Upper lobe of left lung (tissue), 4 donors: ENCODE data around the gene NUDT2.

Source experiments
- POLR2A ChIP-seq, 4 donors: fragments of 450-650 bp; IDR thresholded peaks; one replicate each; pipeline ENCODE4 v1.5.1; 2016 to 2017; ENCODE audit warnings: antibody characterized with exemption in 4 of 4, mild to moderate bottlenecking in 2 of 4
- POLR2AphosphoS5 ChIP-seq, 2 donors: sonication (generic); formaldehyde crosslinking; IDR thresholded peaks; one replicate each; pipeline ENCODE4 v1.5.1; 2017; ENCODE audit warnings: antibody characterized with exemption in 2 of 2
- TF ChIP-seq, protein P1 (sequence below), 6 experiments: fragments of 450-650 bp in 4 of 6; fragments of 200-600 bp in 2 of 6; sonication (generic) in 2 of 6; IDR thresholded peaks; one replicate each; pipeline ENCODE4 v1.5.1; 2016 to 2019; ENCODE audit warnings: antibody characterized with exemption in 6 of 6

DNA sequence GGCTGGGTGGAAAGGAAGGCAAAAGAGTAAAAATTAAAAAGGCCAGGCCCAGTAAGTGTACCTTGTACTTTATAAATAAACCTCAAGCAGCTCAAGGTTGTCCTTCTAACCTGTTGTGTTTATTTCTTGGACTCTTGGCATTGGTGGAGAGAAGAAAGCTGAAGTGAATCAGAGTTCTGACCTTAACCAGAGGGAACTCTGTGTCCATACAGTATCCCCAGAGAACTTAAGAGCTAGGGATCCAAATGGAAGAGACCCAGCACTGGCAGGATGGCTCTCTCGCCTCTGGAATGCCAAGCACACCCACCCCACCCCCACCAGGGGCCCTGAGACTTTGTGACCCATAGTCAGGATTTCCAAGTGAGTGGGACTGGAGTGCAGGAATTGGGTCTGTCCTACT, 14.2 kb downstream of the NUDT2 start:
- TF ChIP-seq, protein P1, sequence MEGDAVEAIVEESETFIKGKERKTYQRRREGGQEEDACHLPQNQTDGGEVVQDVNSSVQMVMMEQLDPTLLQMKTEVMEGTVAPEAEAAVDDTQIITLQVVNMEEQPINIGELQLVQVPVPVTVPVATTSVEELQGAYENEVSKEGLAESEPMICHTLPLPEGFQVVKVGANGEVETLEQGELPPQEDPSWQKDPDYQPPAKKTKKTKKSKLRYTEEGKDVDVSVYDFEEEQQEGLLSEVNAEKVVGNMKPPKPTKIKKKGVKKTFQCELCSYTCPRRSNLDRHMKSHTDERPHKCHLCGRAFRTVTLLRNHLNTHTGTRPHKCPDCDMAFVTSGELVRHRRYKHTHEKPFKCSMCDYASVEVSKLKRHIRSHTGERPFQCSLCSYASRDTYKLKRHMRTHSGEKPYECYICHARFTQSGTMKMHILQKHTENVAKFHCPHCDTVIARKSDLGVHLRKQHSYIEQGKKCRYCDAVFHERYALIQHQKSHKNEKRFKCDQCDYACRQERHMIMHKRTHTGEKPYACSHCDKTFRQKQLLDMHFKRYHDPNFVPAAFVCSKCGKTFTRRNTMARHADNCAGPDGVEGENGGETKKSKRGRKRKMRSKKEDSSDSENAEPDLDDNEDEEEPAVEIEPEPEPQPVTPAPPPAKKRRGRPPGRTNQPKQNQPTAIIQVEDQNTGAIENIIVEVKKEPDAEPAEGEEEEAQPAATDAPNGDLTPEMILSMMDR (IDR thresholded peaks at IDR 0.05): no peak
- no peak for TF ChIP-seq POLR2A (IDR thresholded peaks at IDR 0.05)
- TF ChIP-seq POLR2AphosphoS5 (IDR thresholded peaks at IDR 0.05): no peak
